ENCODE data around the gene RPS29. TPM values are rescaled to one million over a fixed set of nuclear protein-coding genes. Genes with fewer than 3 reads are reported as not detected.

Gene RPS29
- polyA plus RNA-seq, 2 of the 4 experiments (the other 2 are of a cell fraction), result 3,539 to 3,909 TPM

DNA sequence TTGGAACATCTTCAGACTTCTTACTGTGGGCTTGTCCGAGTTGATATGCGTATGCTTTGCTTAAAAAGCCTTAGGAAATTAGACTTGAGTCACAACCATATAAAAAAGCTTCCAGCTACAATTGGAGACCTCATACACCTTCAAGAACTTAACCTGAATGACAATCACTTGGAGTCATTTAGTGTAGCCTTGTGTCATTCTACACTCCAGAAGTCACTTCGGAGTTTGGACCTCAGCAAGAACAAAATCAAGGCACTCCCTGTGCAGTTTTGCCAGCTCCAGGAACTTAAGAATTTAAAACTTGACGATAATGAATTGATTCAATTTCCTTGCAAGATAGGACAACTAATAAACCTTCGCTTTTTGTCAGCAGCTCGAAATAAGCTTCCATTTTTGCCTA lies 21.4 kb upstream of the RPS29 start:
- Histone ChIP-seq H3K9me3 (no peaks in the 10 kb centered on the region), H3K4me2 (no peak overlapping the region), H3K4me1 (peaks cover 5% of the 10 kb centered on the region; the same call in 1 of the 3 replicates), H3K27ac (no peak overlapping the region), H3K4me3 (no peak overlapping the region)
- ATAC-seq (no peak), FAIRE-seq (no peak), DNase-seq (ENCODE audit: low read depth in 1 of 2, low spot score in 1 of 2) (no peak)
- CTCF ChIA-PET, result interaction anchor here (4.4 kb wide), 1 partner anchor 20 kb away, joined by 15 read pairs; the partner anchor contains the start of gene RPS29
- TF ChIP-seq JUNB (IDR thresholded peaks at IDR 0.05) (no peak), MAZ (IDR thresholded peaks at IDR 0.05; ENCODE audit: borderline replicate concordance, low read depth, low read length) (no peak), POLR2AphosphoS2 (conservative IDR thresholded peaks at IDR 0.05; ENCODE audit: low read length) (no peak), POLR2A (IDR thresholded peaks at IDR 0.05; ENCODE audit: low read length) (no peak), NR3C1 (IDR thresholded peaks at IDR 0.05) (no peak), ZC3H11A (IDR thresholded peaks at IDR 0.05) (no peak), MYC (IDR thresholded peaks at IDR 0.05; ENCODE audit: borderline replicate concordance, low read length) (no peak), CBX8 (IDR thresholded peaks at IDR 0.05) (no peak), EHMT2 (IDR thresholded peaks at IDR 0.05; ENCODE audit: low read depth) (no peak), CHD2 (IDR thresholded peaks at IDR 0.05; ENCODE audit: low read length, partially characterized antibody) (no peak), BCL3 (IDR thresholded peaks at IDR 0.05) (no peak), EP300 (IDR thresholded peaks at IDR 0.05) (no peak), FOSL2 (IDR thresholded peaks at IDR 0.05) (no peak), FOSL2 (CRISPR knock-in tag; IDR thresholded peaks at IDR 0.05) (no peak), REST (IDR thresholded peaks at IDR 0.05) (no peak), CBX2 (IDR thresholded peaks at IDR 0.05; ENCODE audit: borderline replicate concordance, low read depth) (no peak)
- TF ChIP-seq, protein P1, sequence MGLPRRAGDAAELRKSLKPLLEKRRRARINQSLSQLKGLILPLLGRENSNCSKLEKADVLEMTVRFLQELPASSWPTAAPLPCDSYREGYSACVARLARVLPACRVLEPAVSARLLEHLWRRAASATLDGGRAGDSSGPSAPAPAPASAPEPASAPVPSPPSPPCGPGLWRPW (IDR thresholded peaks at IDR 0.05), result no peak
- TF ChIP-seq, protein P2, sequence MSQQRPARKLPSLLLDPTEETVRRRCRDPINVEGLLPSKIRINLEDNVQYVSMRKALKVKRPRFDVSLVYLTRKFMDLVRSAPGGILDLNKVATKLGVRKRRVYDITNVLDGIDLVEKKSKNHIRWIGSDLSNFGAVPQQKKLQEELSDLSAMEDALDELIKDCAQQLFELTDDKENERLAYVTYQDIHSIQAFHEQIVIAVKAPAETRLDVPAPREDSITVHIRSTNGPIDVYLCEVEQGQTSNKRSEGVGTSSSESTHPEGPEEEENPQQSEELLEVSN (IDR thresholded peaks at IDR 0.05; ENCODE audit: borderline replicate concordance, low read depth), result no peak
- POLR2A ChIA-PET, result interaction anchor here (0.7 to 0.9 kb wide), 2 partner anchors 9 to 13 kb away, joined by 3 to 9 read pairs; partner anchors contain the start of genes LRR1, MGAT2 and RPL36AL
- WGBS (ENCODE audit: missing lambda C conversion rate), result 88% methylated on average over 6 of the region's 6 CpGs

DNA sequence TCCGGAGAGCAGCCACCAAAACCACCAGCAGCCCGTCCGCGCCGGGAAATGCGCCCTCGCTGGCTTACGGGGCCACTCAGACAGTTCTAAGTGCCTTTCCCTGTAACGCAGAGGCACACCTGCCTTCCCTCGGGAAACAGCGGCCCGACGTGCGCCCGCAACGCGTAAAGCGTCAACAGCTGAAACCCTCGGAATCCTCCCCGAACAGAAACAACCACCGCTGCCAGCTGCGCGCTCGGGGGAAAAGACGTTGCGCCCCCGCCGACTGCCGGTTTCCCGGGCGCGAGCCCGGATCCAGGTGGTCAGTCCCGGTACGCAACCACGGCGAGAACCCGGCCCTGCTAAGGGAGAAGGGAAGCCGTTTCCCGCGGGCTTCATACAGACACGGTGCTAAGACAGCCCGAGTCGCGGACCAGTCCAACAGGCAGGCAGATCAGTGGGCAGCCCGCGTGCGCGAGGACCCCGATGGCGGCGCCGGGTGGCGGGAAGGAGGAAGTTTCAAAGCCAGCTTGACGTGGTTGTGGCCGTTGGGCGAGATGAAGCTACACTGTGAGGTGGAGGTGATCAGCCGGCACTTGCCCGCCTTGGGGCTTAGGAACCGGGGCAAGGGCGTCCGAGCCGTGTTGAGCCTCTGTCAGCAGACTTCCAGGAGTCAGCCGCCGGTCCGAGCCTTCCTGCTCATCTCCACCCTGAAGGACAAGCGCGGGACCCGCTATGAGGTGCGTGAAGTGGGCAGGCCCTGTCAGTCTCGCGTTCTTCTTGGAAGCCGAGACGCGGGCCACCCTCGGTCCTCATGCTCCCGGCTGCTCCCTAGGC lies 12.5 kb upstream of the RPS29 start, which contains the start of gene LRR1:
TSS of gene LRR1 (plus strand) at position 456 of the 816 bp plus-strand sequence. CDS start at position 537, 81 bp downstream.
- peak within 1 kb of the TSS; percentile 62 for H3K4me3 ChIP-seq
- H3K27ac ChIP-seq, result peak within 1 kb of the TSS; percentile 92 to 96
- peak; percentile 89 to 90 for ATAC-seq
- H3K4me2 ChIP-seq, result peak within 1 kb of the TSS; percentile 88
- CTCF ChIA-PET, result interaction anchor here (1.0 to 1.9 kb wide), 6 partner anchors 9 to 24 kb away, joined by 3 to 14 read pairs (median 4); partner anchors contain the start of genes MGAT2 and RPS29
- POLR2A ChIA-PET, result interaction anchor here (0.8 to 2.8 kb wide), 5 partner anchors 9 to 35 kb away, joined by 3 to 27 read pairs (median 7); partner anchors contain the start of genes MGAT2, RPL36AL and RPS29
- peak; percentile 79 to 91 for DNase-seq (ENCODE audit: low read depth in 1 of 2, low spot score in 1 of 2)
- H3K4me1 ChIP-seq, result 0 out of 3 replicates have a peak, but pooled peaks cover 7% of the 10 kb centered on the region
- FAIRE-seq, result no peak
- WGBS (ENCODE audit: missing lambda C conversion rate), result 1% methylated on average over 42 of the region's 77 CpGs
- H3K9me3 ChIP-seq, result no peaks in the 10 kb centered on the region
- TF ChIP-seq HOXA7 (CRISPR knock-in tag; IDR thresholded peaks at IDR 0.05), result no peak
- TF ChIP-seq CTCF (IDR thresholded peaks at IDR 0.05), result no peak
- TF ChIP-seq RFX5 (IDR thresholded peaks at IDR 0.05), result 0 out of 2 replicates have a peak, but pooled peaks have one; percentile 17
- no peak for TF ChIP-seq NR3C1 (IDR thresholded peaks at IDR 0.05)
- TF ChIP-seq PBX3 (IDR thresholded peaks at IDR 0.05), result no peak
- peak; percentile 71 for TF ChIP-seq POLR2A (IDR thresholded peaks at IDR 0.05; ENCODE audit: low read length)
- TF ChIP-seq ESRRA (IDR thresholded peaks at IDR 0.05; ENCODE audit: borderline replicate concordance, low read length), result no peak
- TF ChIP-seq ELK1 (IDR thresholded peaks at IDR 0.05; ENCODE audit: low read depth, low read length), result no peak
- TF ChIP-seq JUNB (IDR thresholded peaks at IDR 0.05), result no peak
- no peak for TF ChIP-seq SREBF2 (IDR thresholded peaks at IDR 0.05)
- no peak for TF ChIP-seq FOXS1 (CRISPR knock-in tag; IDR thresholded peaks at IDR 0.05)
- TF ChIP-seq KDM1A (IDR thresholded peaks at IDR 0.05; ENCODE audit: low read depth), result no peak
